ENCODE results near the gene CYB5R4. TPM values are rescaled to one million over a fixed set of nuclear protein-coding genes. Genes with fewer than 3 reads are reported as not detected.

CYB5R4 gene
- total RNA-seq, 1 experiment from 2014 or later = 23.8 TPM

DNA sequence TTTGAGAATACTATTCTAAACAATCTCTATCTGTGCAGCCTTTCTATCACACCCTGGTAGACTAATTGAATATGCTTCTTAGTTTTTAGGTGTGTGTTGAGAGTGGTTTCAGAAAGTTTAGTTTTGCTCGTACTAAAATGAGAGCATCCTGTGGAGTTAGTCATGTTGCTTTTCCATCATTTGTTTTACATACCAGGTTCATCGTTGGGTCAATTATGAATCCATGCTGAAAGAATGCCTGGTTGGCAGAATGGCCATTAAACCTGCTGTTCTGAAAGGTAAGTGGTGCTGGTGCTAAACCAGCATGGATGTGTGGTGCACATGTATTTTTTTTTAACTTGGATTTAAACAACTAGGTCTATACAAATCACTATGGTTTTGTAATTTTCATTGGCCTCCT lies 49.3 kb downstream of the CYB5R4 start:
- intact Hi-C loops (cut with micrococcal nuclease; ENCODE audit: unreplicated experiment) = no loop called here
- Histone ChIP-seq H3K4me1 (ENCODE audit: insufficient read depth, low read length, poor library complexity, severe bottlenecking) (no peaks in the 10 kb centered on the region), H3K27me3 (replicated peaks; ENCODE audit: insufficient read depth, low read depth, low read length, poor library complexity) (no peaks in the 10 kb centered on the region), H3K4me3 (ENCODE audit: low read depth, low read length, poor library complexity, severe bottlenecking) (no peak overlapping the region), H3K9me3 (ENCODE audit: low read depth, low read length, poor library complexity, severe bottlenecking) (peaks cover 1% of the 10 kb centered on the region), H3K36me3 (ENCODE audit: insufficient read depth, low read length, poor library complexity, severe bottlenecking) (no peaks in the 10 kb centered on the region), H3K27ac (ENCODE audit: low read depth, low read length, poor library complexity, severe bottlenecking) (no peak overlapping the region)
- no peak for TF ChIP-seq EZH2 (IDR thresholded peaks at IDR 0.05; ENCODE audit: borderline replicate concordance, low read depth, low read length, poor library complexity, severe bottlenecking)
- TF ChIP-seq, protein P1, sequence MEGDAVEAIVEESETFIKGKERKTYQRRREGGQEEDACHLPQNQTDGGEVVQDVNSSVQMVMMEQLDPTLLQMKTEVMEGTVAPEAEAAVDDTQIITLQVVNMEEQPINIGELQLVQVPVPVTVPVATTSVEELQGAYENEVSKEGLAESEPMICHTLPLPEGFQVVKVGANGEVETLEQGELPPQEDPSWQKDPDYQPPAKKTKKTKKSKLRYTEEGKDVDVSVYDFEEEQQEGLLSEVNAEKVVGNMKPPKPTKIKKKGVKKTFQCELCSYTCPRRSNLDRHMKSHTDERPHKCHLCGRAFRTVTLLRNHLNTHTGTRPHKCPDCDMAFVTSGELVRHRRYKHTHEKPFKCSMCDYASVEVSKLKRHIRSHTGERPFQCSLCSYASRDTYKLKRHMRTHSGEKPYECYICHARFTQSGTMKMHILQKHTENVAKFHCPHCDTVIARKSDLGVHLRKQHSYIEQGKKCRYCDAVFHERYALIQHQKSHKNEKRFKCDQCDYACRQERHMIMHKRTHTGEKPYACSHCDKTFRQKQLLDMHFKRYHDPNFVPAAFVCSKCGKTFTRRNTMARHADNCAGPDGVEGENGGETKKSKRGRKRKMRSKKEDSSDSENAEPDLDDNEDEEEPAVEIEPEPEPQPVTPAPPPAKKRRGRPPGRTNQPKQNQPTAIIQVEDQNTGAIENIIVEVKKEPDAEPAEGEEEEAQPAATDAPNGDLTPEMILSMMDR (conservative IDR thresholded peaks at IDR 0.05; ENCODE audit: low read depth, low read length) = no peak
- ChIA-PET POLR2A (ENCODE audit: low non-redundant PET) (no interaction called here), CTCF (no interaction called here)
- BruUV-seq (replicated peaks) = no TSS peak
- DNase-seq (ENCODE audit: low spot score) = no peak

GRCh38 chr6:83911278-83911677 lies 51.8 kb downstream of the CYB5R4 start:
- Histone ChIP-seq H3K27me3 (replicated peaks; ENCODE audit: insufficient read depth, low read depth, low read length, poor library complexity) (no peaks in the 10 kb centered on the region), H3K36me3 (ENCODE audit: insufficient read depth, low read length, poor library complexity, severe bottlenecking) (no peaks in the 10 kb centered on the region), H3K4me3 (ENCODE audit: low read depth, low read length, poor library complexity, severe bottlenecking) (no peak overlapping the region), H3K9me3 (ENCODE audit: low read depth, low read length, poor library complexity, severe bottlenecking) (no peaks in the 10 kb centered on the region), H3K27ac (ENCODE audit: low read depth, low read length, poor library complexity, severe bottlenecking) (no peak overlapping the region), H3K4me1 (ENCODE audit: insufficient read depth, low read length, poor library complexity, severe bottlenecking) (no peaks in the 10 kb centered on the region)
- no TSS peak for BruUV-seq (replicated peaks)
- CTCF ChIA-PET = no interaction called here
- TF ChIP-seq, protein P1 (conservative IDR thresholded peaks at IDR 0.05; ENCODE audit: low read depth, low read length) = no peak
- no peak for TF ChIP-seq EZH2 (IDR thresholded peaks at IDR 0.05; ENCODE audit: borderline replicate concordance, low read depth, low read length, poor library complexity, severe bottlenecking)
- DNase-seq (ENCODE audit: low spot score) = no peak
- intact Hi-C loops (cut with micrococcal nuclease; ENCODE audit: unreplicated experiment) = no loop called here
- POLR2A ChIA-PET (ENCODE audit: low non-redundant PET) = interaction anchor here (0.6 to 0.7 kb wide), 2 partner anchors 9 to 364 kb away, joined by 6 to 7 read pairs; no protein-coding TSS in a partner anchor

GRCh38 chr6:83914953-83915352 lies 55.5 kb downstream of the CYB5R4 start:
- no peak overlapping the region for H3K27ac ChIP-seq (ENCODE audit: low read depth, low read length, poor library complexity, severe bottlenecking)

More at GRCh38 chr6:83914953-83915352, 55.5 kb downstream of the CYB5R4 start:
- intact Hi-C loops (cut with micrococcal nuclease; ENCODE audit: unreplicated experiment) = no loop called here
- no peak for DNase-seq (ENCODE audit: low spot score)
- no peaks in the 10 kb centered on the region for H3K27me3 ChIP-seq (replicated peaks; ENCODE audit: insufficient read depth, low read depth, low read length, poor library complexity)
- H3K9me3 ChIP-seq (ENCODE audit: low read depth, low read length, poor library complexity, severe bottlenecking) = no peaks in the 10 kb centered on the region
- no peaks in the 10 kb centered on the region for H3K4me1 ChIP-seq (ENCODE audit: insufficient read depth, low read length, poor library complexity, severe bottlenecking)
- no TSS peak for BruUV-seq (replicated peaks)
- no peak overlapping the region for H3K4me3 ChIP-seq (ENCODE audit: low read depth, low read length, poor library complexity, severe bottlenecking)
- no peaks in the 10 kb centered on the region for H3K36me3 ChIP-seq (ENCODE audit: insufficient read depth, low read length, poor library complexity, severe bottlenecking)
- ChIA-PET CTCF (no interaction called here), POLR2A (ENCODE audit: low non-redundant PET) (no interaction called here)
- no peak for TF ChIP-seq EZH2 (IDR thresholded peaks at IDR 0.05; ENCODE audit: borderline replicate concordance, low read depth, low read length, poor library complexity, severe bottlenecking)
- TF ChIP-seq, protein P1 (conservative IDR thresholded peaks at IDR 0.05; ENCODE audit: low read depth, low read length) = no peak
